Activated T-helper 17 cell treated with anti-CD3 and anti-CD28 coated beads, Interleukin-2, amount 50 U/mL, for 72 hours (primary cell): ENCODE data around the gene BDP1. TPM values are rescaled to one million over a fixed set of nuclear protein-coding genes. Genes with fewer than 3 reads are reported as not detected.
"Not testable (repeated sequence)": the region's sequence is repeated elsewhere in the genome, so short reads cannot be mapped to it uniquely, and the experiment has no call there.

Source experiments
- ATAC-seq: fragments of 150-1000 bp; cut with Tn5 transposase; replicated peaks from 2 replicates; pipeline ENCODE4 v1.10.0; 2021; ENCODE audit warnings: mild to moderate bottlenecking, moderate library complexity
- H3K27ac Mint-ChIP-seq: one replicate; pipeline ENCODE4 v1.8.0; 2022; ENCODE audit warnings: mixed read lengths
- H3K27me3 Mint-ChIP-seq: one replicate; pipeline ENCODE4 v1.8.0; 2022; ENCODE audit warnings: mixed read lengths
- H3K36me3 Mint-ChIP-seq: one replicate; pipeline ENCODE4 v1.8.0; 2022; ENCODE audit warnings: low read depth, mild to moderate bottlenecking, mixed read lengths
- H3K4me1 Mint-ChIP-seq: one replicate; pipeline ENCODE4 v1.8.0; 2022; ENCODE audit warnings: mixed read lengths
- H3K4me3 Mint-ChIP-seq: one replicate; pipeline ENCODE4 v1.8.0; 2022; ENCODE audit warnings: mild to moderate bottlenecking, mixed read lengths
- H3K9me3 Mint-ChIP-seq: one replicate; pipeline ENCODE4 v1.8.0; 2022; ENCODE audit warnings: mixed read lengths
- total RNA-seq, 2 donors: library from RNA; stranded (reverse); gene quantifications; one replicate each; pipeline ENCODE4 v1.2.3, GENCODE V29; 2022

The BDP1 gene
- total RNA-seq, 2 donors from 2014 or later = 27.1 to 34.4 TPM

DNA sequence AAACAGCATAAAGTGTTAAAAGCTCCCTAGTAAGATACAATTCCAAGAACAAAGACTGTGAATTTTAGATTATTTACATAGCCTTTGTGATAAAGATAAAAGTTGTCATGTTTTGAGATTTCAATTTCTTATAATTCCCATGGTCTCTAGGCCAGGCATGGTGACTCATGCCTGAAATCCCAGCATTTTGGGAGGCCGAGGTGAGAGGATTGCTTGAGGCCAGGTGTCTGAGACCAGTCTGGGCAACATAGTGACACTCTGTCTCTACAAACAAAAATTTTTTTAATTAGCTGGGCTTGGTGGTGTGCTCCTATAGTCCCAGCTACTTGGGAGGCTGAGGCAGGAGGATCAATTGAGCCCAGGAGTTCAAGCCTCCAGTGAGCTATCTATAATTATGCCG lies 48.1 kb downstream of the BDP1 start:
- Mint-ChIP-seq H3K36me3 (peaks cover 99% of the 10 kb centered on the region), H3K27ac (no peak overlapping the region), H3K9me3 (no peaks in the 10 kb centered on the region), H3K4me3 (no peak overlapping the region), H3K4me1 (no peaks in the 10 kb centered on the region), H3K27me3 (no peaks in the 10 kb centered on the region)
- ATAC-seq = no peak

GRCh38 chr5:71522151-71522550 lies 66.7 kb downstream of the BDP1 start:
- H3K9me3 Mint-ChIP-seq = no peaks in the 10 kb centered on the region
- no peak overlapping the region for H3K4me3 Mint-ChIP-seq
- H3K36me3 Mint-ChIP-seq = peaks cover 81% of the 10 kb centered on the region
- no peak for ATAC-seq
- no peaks in the 10 kb centered on the region for H3K27me3 Mint-ChIP-seq
- H3K4me1 Mint-ChIP-seq = no peaks in the 10 kb centered on the region
- peak overlapping the region; percentile 53 for H3K27ac Mint-ChIP-seq

- not testable (repeated sequence) for H3K4me1 Mint-ChIP-seq, H3K27ac Mint-ChIP-seq, ATAC-seq, H3K4me3 Mint-ChIP-seq, H3K9me3 Mint-ChIP-seq, H3K27me3 Mint-ChIP-seq
- H3K36me3 Mint-ChIP-seq = peaks cover 69% of the 10 kb centered on the region
Measured at GRCh38 chr5:71525611-71526010, 70.2 kb downstream of the BDP1 start.

DNA sequence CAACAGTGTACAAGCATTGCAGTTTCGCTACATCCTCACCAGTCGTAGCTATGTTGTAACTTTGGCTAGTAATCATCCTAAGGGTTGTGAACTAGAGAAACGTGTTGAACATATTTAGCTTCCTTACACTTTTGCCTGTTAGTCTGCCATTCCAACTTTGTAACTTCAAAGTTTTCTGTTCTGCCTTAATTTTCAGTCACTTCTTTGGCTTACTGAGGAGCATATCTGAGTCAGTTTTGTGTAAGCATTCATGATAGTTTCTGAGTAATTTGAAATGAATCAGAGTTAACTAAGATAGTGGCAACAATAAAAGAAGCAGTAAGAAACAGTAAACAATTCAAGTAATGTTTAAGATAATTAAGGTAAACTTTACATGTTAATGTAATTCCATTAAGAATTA lies 72.8 kb downstream of the BDP1 start:
- peaks cover 4% of the 10 kb centered on the region for H3K4me1 Mint-ChIP-seq
- H3K27ac Mint-ChIP-seq = peak overlapping the region; percentile 55
- no peak for ATAC-seq
- H3K36me3 Mint-ChIP-seq = peaks cover 63% of the 10 kb centered on the region
- H3K27me3 Mint-ChIP-seq = no peaks in the 10 kb centered on the region
- H3K9me3 Mint-ChIP-seq = no peaks in the 10 kb centered on the region
- H3K4me3 Mint-ChIP-seq = no peak overlapping the region

GRCh38 chr5:71529682-71530081 lies 74.2 kb downstream of the BDP1 start:
- H3K27ac Mint-ChIP-seq = peak overlapping the region; percentile 49
- no peak for ATAC-seq
- H3K4me3 Mint-ChIP-seq = no peak overlapping the region
- peaks cover 12% of the 10 kb centered on the region for H3K4me1 Mint-ChIP-seq
- peaks cover 65% of the 10 kb centered on the region for H3K36me3 Mint-ChIP-seq
- no peaks in the 10 kb centered on the region for H3K27me3 Mint-ChIP-seq
- H3K9me3 Mint-ChIP-seq = no peaks in the 10 kb centered on the region

GRCh38 chr5:71533142-71533541 lies 77.7 kb downstream of the BDP1 start:
- ATAC-seq = no peak
- peaks cover 15% of the 10 kb centered on the region for H3K4me1 Mint-ChIP-seq

GRCh38 chr5:71533615-71534014 lies 78.2 kb downstream of the BDP1 start:
- Mint-ChIP-seq H3K4me3 (no peak overlapping the region), H3K9me3 (no peaks in the 10 kb centered on the region), H3K27me3 (no peaks in the 10 kb centered on the region), H3K36me3 (peaks cover 77% of the 10 kb centered on the region), H3K27ac (no peak overlapping the region), H3K4me1 (peaks cover 15% of the 10 kb centered on the region)
- ATAC-seq = peak; percentile 76

More at GRCh38 chr5:71533142-71533541, 77.7 kb downstream of the BDP1 start:
- no peaks in the 10 kb centered on the region for H3K27me3 Mint-ChIP-seq
- peak overlapping the region; percentile 10 for H3K27ac Mint-ChIP-seq
- peaks cover 77% of the 10 kb centered on the region for H3K36me3 Mint-ChIP-seq
- no peaks in the 10 kb centered on the region for H3K9me3 Mint-ChIP-seq
- H3K4me3 Mint-ChIP-seq = no peak overlapping the region

DNA sequence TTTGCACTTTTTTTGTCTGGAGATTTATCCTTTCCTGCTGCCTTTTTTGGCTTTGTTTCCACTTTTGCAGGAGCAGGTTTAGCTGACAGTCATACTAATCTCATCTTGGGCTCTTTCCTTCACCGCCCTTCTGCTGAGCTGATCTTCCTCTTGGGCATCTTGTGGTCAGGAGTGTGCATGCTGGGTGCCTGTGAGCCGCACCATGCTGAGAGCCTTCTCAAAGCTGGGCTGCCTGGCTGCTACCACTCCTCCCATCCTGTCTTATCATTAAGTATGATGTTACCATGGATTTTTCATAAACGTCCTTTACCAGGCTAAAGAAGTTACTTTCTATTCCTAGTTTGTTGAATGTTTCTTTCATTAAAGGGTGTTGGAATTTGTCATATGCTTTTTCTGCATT lies 82.2 kb downstream of the BDP1 start:
- Mint-ChIP-seq H3K4me1 (peaks cover 15% of the 10 kb centered on the region), H3K9me3 (no peaks in the 10 kb centered on the region), H3K27ac (peak overlapping the region; percentile 2)

GRCh38 chr5:71550885-71551284 lies 95.4 kb downstream of the BDP1 start:
- H3K4me3 Mint-ChIP-seq, H3K9me3 Mint-ChIP-seq, H3K27me3 Mint-ChIP-seq, ATAC-seq, H3K4me1 Mint-ChIP-seq, H3K27ac Mint-ChIP-seq: not testable (repeated sequence)
- H3K36me3 Mint-ChIP-seq = peaks cover 92% of the 10 kb centered on the region

More for the DNA sequence above, 82.2 kb downstream of the BDP1 start:
- no peak for ATAC-seq
- Mint-ChIP-seq H3K36me3 (peaks cover 97% of the 10 kb centered on the region), H3K4me3 (no peak overlapping the region), H3K27me3 (no peaks in the 10 kb centered on the region)

DNA sequence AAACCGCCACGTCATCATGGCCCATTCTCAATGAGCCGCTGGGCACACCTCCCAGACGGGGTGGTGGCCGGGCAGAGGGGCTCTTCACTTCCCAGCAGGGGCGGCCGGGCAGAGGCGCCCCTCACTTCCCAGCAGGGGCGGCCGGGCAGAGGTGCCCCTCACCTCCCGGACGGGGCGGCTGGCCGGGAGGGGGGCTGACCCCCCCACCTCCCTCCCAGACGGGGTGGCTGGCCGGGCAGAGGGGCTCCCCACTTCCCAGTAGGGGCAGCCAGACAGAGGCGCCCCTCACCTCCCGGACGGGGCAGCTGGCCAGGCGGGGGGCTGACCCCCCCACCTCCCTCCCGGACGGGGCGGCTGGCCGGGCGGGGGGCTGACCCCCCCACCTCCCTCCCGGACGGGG lies 96.1 kb downstream of the BDP1 start:
- not testable (repeated sequence) for ATAC-seq, H3K27ac Mint-ChIP-seq, H3K4me3 Mint-ChIP-seq, H3K27me3 Mint-ChIP-seq, H3K9me3 Mint-ChIP-seq, H3K4me1 Mint-ChIP-seq
- H3K36me3 Mint-ChIP-seq = peaks cover 92% of the 10 kb centered on the region

GRCh38 chr5:71552026-71552749 lies 96.7 kb downstream of the BDP1 start:
- not testable (repeated sequence) for H3K27ac Mint-ChIP-seq, H3K9me3 Mint-ChIP-seq, H3K4me3 Mint-ChIP-seq, H3K4me1 Mint-ChIP-seq, H3K27me3 Mint-ChIP-seq, ATAC-seq
- H3K36me3 Mint-ChIP-seq = peaks cover 92% of the 10 kb centered on the region

DNA sequence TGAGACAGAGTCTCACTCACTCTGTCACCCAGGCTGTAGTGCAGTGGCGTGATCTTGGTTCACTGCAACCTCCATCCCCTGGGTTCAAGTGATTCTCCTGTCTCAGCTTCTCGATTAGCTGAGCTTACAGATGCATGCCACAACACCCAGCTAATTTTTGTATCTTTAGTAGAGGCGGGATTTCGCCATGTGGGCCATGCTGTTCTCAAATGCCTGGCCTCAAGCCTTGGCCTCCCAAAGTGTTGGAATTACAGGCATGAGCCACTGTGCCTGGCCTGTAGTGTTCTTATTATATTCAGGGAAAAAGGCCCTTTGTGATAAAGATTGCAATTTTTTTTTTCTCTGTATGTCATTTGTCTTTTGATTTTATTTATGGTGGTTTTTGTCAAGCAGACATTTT lies 107.7 kb downstream of the BDP1 start:
- Mint-ChIP-seq H3K4me3 (no peak overlapping the region), H3K9me3 (no peaks in the 10 kb centered on the region), H3K4me1 (no peaks in the 10 kb centered on the region), H3K27me3 (no peaks in the 10 kb centered on the region), H3K36me3 (peaks cover 82% of the 10 kb centered on the region), H3K27ac (no peak overlapping the region)
- ATAC-seq = no peak

- Mint-ChIP-seq H3K4me3 (no peak overlapping the region), H3K27me3 (no peaks in the 10 kb centered on the region), H3K36me3 (peaks cover 70% of the 10 kb centered on the region), H3K4me1 (no peaks in the 10 kb centered on the region), H3K9me3 (no peaks in the 10 kb centered on the region), H3K27ac (no peak overlapping the region)
- no peak for ATAC-seq
Measured at GRCh38 chr5:71564895-71565294, 109.4 kb downstream of the BDP1 start.

GRCh38 chr5:71569748-71570509 lies 114.5 kb downstream of the BDP1 start:
- ATAC-seq = no peak
- Mint-ChIP-seq H3K9me3 (no peaks in the 10 kb centered on the region), H3K36me3 (peaks cover 37% of the 10 kb centered on the region), H3K27ac (no peak overlapping the region), H3K27me3 (no peaks in the 10 kb centered on the region), H3K4me3 (no peak overlapping the region), H3K4me1 (no peaks in the 10 kb centered on the region)

- H3K4me3 Mint-ChIP-seq, H3K9me3 Mint-ChIP-seq, ATAC-seq, H3K4me1 Mint-ChIP-seq, H3K27me3 Mint-ChIP-seq, H3K27ac Mint-ChIP-seq: not testable (repeated sequence)
- peaks cover 36% of the 10 kb centered on the region for H3K36me3 Mint-ChIP-seq
Measured at GRCh38 chr5:71571811-71572210, 116.4 kb downstream of the BDP1 start.
